Tibial nerve (tissue), 4 donors: ENCODE data around the gene ASIP. TPM values are rescaled to one million over a fixed set of nuclear protein-coding genes. Genes with fewer than 3 reads are reported as not detected.
"Not testable (repeated sequence)": the region's sequence is repeated elsewhere in the genome, so short reads cannot be mapped to it uniquely, and the experiment has no call there.

ENCODE experiments used
- DNase-seq, 2 donors: peaks; one replicate each; pipeline ENCODE4 v3.0.0-alpha.2; 2019; ENCODE audit warnings: low spot score in 2 of 2
- H3K27ac ChIP-seq, 4 donors: fragments of 200-600 bp; sonication (generic) in 3 of 4; one replicate each; pipeline ENCODE4 v1.5.1; 2017 to 2019; ENCODE audit warnings: mild to moderate bottlenecking in 1 of 4
- H3K27me3 ChIP-seq, 2 donors: fragments of 200-600 bp; sonication (generic) in 1 of 2; one replicate each; pipeline versions ENCODE4 v1.5.1 to v1.6.0; 2017 to 2019
- H3K36me3 ChIP-seq, 3 donors: fragments of 200-600 bp; sonication (generic); one replicate each; pipeline ENCODE4 v1.5.1; 2018 to 2019
- H3K4me1 ChIP-seq, 4 donors: fragments of 200-600 bp; sonication (generic) in 3 of 4; one replicate each; pipeline ENCODE4 v1.5.1; 2017 to 2019
- H3K4me3 ChIP-seq, 4 donors: fragments of 200-600 bp; sonication (generic) in 3 of 4; one replicate each; pipeline ENCODE4 v1.5.1; 2017 to 2019; ENCODE audit warnings: mild to moderate bottlenecking in 1 of 4, moderate library complexity in 1 of 4
- H3K9me3 ChIP-seq, 4 donors: fragments of 200-600 bp; sonication (generic) in 3 of 4; one replicate each; pipeline ENCODE4 v1.5.1; 2017 to 2019
- EP300 ChIP-seq, 2 donors: sonication (generic); formaldehyde crosslinking; IDR thresholded peaks; one replicate each; pipeline ENCODE4 v1.6.1; 2017; ENCODE audit warnings: antibody characterized with exemption in 2 of 2, mild to moderate bottlenecking in 1 of 2
- POLR2A ChIP-seq, 2 donors: fragments of 450-650 bp; IDR thresholded peaks; one replicate each; pipeline ENCODE4 v1.6.1; 2017; ENCODE audit warnings: antibody characterized with exemption in 2 of 2, mild to moderate bottlenecking in 2 of 2, moderate library complexity in 2 of 2
- WGBS, 2 donors: methylation state at CpG; one replicate each; pipeline ENCODE4 v1.1.5; 2018; 5-methylcytosine and 5-hydroxymethylcytosine counted together
- total RNA-seq, 4 donors: library from RNA; depleted of rRNA; stranded (reverse); fragments of >200 nt; gene quantifications; one replicate each; pipeline ENCODE4 v1.1.0, GENCODE V29; 2016
- TF ChIP-seq, protein P1 (sequence below), 5 experiments: fragments of 200-600 bp in 3 of 5; fragments of 450-650 bp in 2 of 5; sonication (generic) in 3 of 5; IDR thresholded peaks; one replicate each; pipeline ENCODE4 v1.5.1; 2016 to 2019; ENCODE audit warnings: antibody characterized with exemption in 5 of 5, mild to moderate bottlenecking in 3 of 5, moderate library complexity in 2 of 5

ASIP gene
- total RNA-seq, 4 donors from 2014 or later: 1.4 to 10.5 (median 3.3) TPM; not detected in 1

DNA sequence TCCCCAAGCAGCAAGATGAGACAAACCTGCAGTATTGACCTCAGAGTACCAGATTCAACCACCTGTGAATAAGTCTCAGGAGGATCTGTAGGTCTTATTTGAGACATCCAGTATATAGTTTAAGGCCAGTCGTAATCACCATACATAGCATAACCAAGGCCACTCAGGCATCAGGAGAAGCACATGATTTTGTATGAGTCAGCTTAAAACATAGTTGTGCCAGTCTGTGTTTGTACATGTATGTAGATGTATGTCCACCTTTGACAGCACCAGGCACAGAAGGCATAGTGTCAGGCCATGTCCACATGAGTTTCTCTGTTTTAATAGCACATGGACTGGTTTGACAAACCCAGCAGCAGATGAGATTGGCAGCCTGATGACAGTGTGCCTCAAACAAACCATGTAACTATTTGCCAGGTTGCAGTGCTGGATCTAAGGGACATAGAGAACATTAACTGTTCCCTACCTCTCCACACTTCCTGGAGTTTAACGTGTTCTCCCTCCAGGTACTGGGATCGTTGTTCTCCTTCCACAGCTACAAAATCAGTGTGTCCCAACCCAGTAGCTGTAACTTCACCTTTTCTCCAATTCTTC is 8.6 kb upstream of the ASIP start:
- no peak for DNase-seq
- TF ChIP-seq EP300 (IDR thresholded peaks at IDR 0.05): no peak
- TF ChIP-seq, protein P1, sequence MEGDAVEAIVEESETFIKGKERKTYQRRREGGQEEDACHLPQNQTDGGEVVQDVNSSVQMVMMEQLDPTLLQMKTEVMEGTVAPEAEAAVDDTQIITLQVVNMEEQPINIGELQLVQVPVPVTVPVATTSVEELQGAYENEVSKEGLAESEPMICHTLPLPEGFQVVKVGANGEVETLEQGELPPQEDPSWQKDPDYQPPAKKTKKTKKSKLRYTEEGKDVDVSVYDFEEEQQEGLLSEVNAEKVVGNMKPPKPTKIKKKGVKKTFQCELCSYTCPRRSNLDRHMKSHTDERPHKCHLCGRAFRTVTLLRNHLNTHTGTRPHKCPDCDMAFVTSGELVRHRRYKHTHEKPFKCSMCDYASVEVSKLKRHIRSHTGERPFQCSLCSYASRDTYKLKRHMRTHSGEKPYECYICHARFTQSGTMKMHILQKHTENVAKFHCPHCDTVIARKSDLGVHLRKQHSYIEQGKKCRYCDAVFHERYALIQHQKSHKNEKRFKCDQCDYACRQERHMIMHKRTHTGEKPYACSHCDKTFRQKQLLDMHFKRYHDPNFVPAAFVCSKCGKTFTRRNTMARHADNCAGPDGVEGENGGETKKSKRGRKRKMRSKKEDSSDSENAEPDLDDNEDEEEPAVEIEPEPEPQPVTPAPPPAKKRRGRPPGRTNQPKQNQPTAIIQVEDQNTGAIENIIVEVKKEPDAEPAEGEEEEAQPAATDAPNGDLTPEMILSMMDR (IDR thresholded peaks at IDR 0.05): no peak
- TF ChIP-seq POLR2A (IDR thresholded peaks at IDR 0.05): no peak
- no peak overlapping the region for H3K4me3 ChIP-seq
- no peak overlapping the region for H3K27ac ChIP-seq
- no peaks in the 10 kb centered on the region for H3K36me3 ChIP-seq
- 88 to 95% methylated on average over 3 of the region's 3 CpGs for WGBS, 2 donors
- no peaks in the 10 kb centered on the region for H3K27me3 ChIP-seq
- H3K9me3 ChIP-seq: peaks cover 0 to 14% (median 5%) of the 10 kb centered on the region in 4 donors
- no peaks in the 10 kb centered on the region for H3K4me1 ChIP-seq

DNA sequence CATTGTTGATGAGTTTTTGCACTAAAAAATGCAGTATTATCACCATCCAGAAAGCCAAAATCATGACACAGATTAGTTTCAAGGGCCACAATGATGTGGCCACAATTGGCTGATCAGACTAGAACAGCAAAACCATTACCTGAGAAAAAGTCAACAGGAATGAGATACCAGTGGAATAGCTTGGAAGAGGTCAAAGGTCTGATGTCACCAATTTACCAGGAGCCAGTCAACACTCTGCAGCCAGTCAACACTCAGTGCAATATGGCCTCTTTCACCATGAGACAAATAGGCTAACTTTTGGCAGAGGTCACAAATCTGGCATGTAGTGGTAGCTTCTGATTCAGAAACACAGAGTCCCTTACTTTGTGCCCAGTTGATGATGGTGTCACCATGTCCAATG is 7.5 kb upstream of the ASIP start:
- no peak overlapping the region for H3K4me3 ChIP-seq
- no peak overlapping the region for H3K27ac ChIP-seq
- no peaks in the 10 kb centered on the region for H3K36me3 ChIP-seq
- peaks cover 0 to 25% (median 10%) of the 10 kb centered on the region in 4 donors for H3K9me3 ChIP-seq
- H3K4me1 ChIP-seq: no peaks in the 10 kb centered on the region
- H3K27me3 ChIP-seq: no peaks in the 10 kb centered on the region
- TF ChIP-seq EP300 (IDR thresholded peaks at IDR 0.05): no peak
- TF ChIP-seq, protein P1 (IDR thresholded peaks at IDR 0.05): no peak
- TF ChIP-seq POLR2A (IDR thresholded peaks at IDR 0.05): no peak
- DNase-seq: no peak

DNA sequence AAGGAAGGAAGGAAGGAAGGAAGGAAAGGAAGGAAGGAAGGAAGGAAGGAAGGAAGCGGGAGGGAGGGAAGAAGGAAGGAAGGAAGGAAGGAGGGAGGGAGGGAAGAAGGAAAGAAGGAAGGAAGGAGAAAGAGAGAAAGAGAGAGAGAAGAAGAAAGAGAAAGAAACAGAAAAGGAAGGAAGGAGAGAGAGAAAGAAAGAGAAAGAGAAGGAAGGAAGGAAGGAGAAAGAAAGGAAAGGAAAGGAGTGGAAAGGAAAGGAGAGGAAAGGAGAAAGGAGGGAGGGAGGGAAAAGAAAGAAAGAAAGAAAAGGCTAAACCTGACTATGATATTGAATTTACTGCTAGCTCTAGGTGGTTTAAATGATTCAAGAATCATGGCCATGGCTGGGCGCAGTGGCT is 5.3 kb upstream of the ASIP start:
- Histone ChIP-seq H3K27ac (no peak overlapping the region), H3K4me3 (no peak overlapping the region), H3K36me3 (no peaks in the 10 kb centered on the region), H3K4me1 (peaks cover 0 to 6% (median 0%) of the 10 kb centered on the region in 4 donors), H3K27me3 (no peaks in the 10 kb centered on the region), H3K9me3 (peaks cover 0 to 28% (median 10%) of the 10 kb centered on the region in 4 donors)
- no peak for DNase-seq
- 95 to 97% methylated on average over 2 of the region's 2 CpGs for WGBS, 2 donors
- no peak for TF ChIP-seq EP300 (IDR thresholded peaks at IDR 0.05)
- no peak for TF ChIP-seq POLR2A (IDR thresholded peaks at IDR 0.05)
- TF ChIP-seq, protein P1 (IDR thresholded peaks at IDR 0.05): no peak

DNA sequence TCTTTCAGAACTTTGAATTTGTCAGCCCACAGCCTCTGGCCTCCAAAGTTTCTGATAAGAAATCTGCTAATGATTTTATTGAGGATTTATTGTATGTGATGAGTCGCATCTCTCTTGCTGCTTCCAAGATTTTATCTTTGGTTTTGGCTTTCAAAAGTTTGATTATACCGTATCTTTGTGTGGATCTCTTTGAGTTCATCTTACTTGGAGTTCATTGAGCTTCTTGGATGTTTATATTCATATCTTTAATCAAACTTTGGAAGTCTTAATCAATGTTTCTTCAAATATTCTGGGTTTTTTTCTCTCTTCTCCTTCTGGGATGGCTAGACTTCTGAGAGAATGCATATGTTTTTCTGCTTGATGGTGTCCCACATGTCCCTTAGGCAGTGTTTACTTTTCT is 3.3 kb upstream of the ASIP start:
- Histone ChIP-seq H3K4me3 (no peak overlapping the region), H3K27me3 (no peaks in the 10 kb centered on the region), H3K4me1 (peaks cover 0 to 9% (median 0%) of the 10 kb centered on the region in 4 donors), H3K27ac (no peak overlapping the region), H3K36me3 (no peaks in the 10 kb centered on the region), H3K9me3 (peaks cover 0 to 28% (median 10%) of the 10 kb centered on the region in 4 donors)
- WGBS, 2 donors: 89 to 92% methylated on average over 2 of the region's 2 CpGs
- DNase-seq: no peak
- TF ChIP-seq, protein P1 (IDR thresholded peaks at IDR 0.05): no peak
- no peak for TF ChIP-seq POLR2A (IDR thresholded peaks at IDR 0.05)
- TF ChIP-seq EP300 (IDR thresholded peaks at IDR 0.05): no peak

DNA sequence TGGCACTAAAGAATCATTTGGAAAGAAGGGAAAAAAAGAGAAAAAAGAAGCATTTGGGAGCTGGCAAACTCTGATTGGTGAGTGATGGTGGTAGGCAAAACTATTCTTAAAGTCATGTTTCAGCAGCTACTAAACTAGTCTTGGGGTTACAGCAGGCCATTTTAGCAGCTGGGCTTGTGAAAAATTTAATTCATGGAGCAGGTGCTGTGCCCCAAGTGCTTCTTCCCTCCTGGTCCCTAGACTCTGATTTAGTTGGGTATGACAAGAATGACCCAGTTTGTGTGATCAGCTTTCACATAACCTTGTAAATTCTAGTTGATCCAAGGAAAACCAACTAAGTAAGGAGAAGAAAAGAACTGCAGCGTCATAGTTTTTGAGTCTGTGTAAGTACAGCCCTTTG is 1.1 kb upstream of the ASIP start:
- Histone ChIP-seq H3K36me3 (no peaks in the 10 kb centered on the region), H3K4me1 (peaks cover 0 to 9% (median 0%) of the 10 kb centered on the region in 4 donors), H3K27ac (no peak overlapping the region), H3K9me3 (peaks cover 0 to 28% (median 10%) of the 10 kb centered on the region in 4 donors), H3K27me3 (no peaks in the 10 kb centered on the region), H3K4me3 (no peak overlapping the region)
- DNase-seq: no peak
- WGBS, 2 donors: 78 to 85% methylated on average over 1 of the region's 1 CpG
- TF ChIP-seq, protein P1 (IDR thresholded peaks at IDR 0.05): no peak
- TF ChIP-seq POLR2A (IDR thresholded peaks at IDR 0.05): no peak
- no peak for TF ChIP-seq EP300 (IDR thresholded peaks at IDR 0.05)

DNA sequence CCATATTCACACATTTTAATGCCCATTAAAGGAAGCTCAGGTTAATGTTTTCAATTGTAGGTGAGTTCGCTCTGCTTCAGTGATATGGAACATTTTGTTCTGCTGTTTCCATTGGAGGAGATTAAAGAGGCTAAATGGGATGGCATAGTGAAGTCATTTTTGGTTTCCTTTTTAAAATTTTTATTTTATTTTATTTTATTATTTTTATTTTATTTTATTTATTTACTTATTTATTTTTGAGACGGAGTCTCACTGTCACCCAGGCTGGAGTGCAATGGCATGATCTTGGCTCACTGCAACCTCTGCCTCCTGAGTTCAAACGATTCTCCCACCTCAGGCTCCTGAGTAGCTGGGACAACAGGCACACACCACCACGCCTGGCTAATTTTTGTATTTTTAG is 792 bp downstream of the ASIP start:
- not testable (repeated sequence) for H3K27ac ChIP-seq, H3K36me3 ChIP-seq, H3K4me1 ChIP-seq, DNase-seq, H3K27me3 ChIP-seq, H3K4me3 ChIP-seq
- 90 to 93% methylated on average over 4 of the region's 4 CpGs for WGBS, 2 donors
- H3K9me3 ChIP-seq: peaks cover 0 to 20% (median 8%) of the 10 kb centered on the region in 4 donors
